HG03442 (cell line): ENCODE measurements around the gene TRMT44.
"Not testable (repeated sequence)": the region's sequence is repeated elsewhere in the genome, so short reads cannot be mapped to it uniquely, and the experiment has no call there.

Source experiments
- ATAC-seq: cut with Tn5 transposase; IDR thresholded peaks from one replicate; pipeline ENCODE4 v1.9.1; 2021; ENCODE audit warnings: mild to moderate bottlenecking, moderate library complexity; ENCODE audit not compliant: unreplicated experiment

The TRMT44 gene

GRCh38 chr4:8467016-8467415, 26.4 kb downstream of the TRMT44 start:
- no peak for ATAC-seq

- peak; percentile 62 for ATAC-seq
These were observed 28.4 kb downstream of the TRMT44 start for GRCh38 chr4:8468746-8469535.

GRCh38 chr4:8469550-8469949, 29.0 kb downstream of the TRMT44 start:
- ATAC-seq, result no peak

- ATAC-seq, result no peak
These were observed 30.0 kb downstream of the TRMT44 start for GRCh38 chr4:8470451-8471024.

- no peak for ATAC-seq
These were observed 30.8 kb downstream of the TRMT44 start for GRCh38 chr4:8471211-8471875.

- ATAC-seq, result no peak
These were observed 31.6 kb downstream of the TRMT44 start for GRCh38 chr4:8472158-8472688.

GRCh38 chr4:8472689-8473197, 32.2 kb downstream of the TRMT44 start:
- no peak for ATAC-seq

- ATAC-seq, result no peak
These were observed 32.8 kb downstream of the TRMT44 start for GRCh38 chr4:8473198-8473919.

- no peak for ATAC-seq
These were observed 33.5 kb downstream of the TRMT44 start for GRCh38 chr4:8473920-8474590.

GRCh38 chr4:8474856-8475255, 34.3 kb downstream of the TRMT44 start:
- no peak for ATAC-seq

GRCh38 chr4:8475751-8476575, 35.4 kb downstream of the TRMT44 start:
- no peak for ATAC-seq

- ATAC-seq, result no peak
These were observed 36.6 kb downstream of the TRMT44 start for GRCh38 chr4:8477095-8477635.

- ATAC-seq, result no peak
These were observed 37.1 kb downstream of the TRMT44 start for GRCh38 chr4:8477676-8478075.

GRCh38 chr4:8478371-8478770, 37.8 kb downstream of the TRMT44 start:
- ATAC-seq, result no peak

- ATAC-seq, result no peak
These were observed 38.5 kb downstream of the TRMT44 start for GRCh38 chr4:8478801-8479744.

GRCh38 chr4:8480221-8480620, 39.6 kb downstream of the TRMT44 start:
- no peak for ATAC-seq

GRCh38 chr4:8486643-8487042, 46.1 kb downstream of the TRMT44 start:
- not testable (repeated sequence) for ATAC-seq

- no peak for ATAC-seq
These were observed 48.3 kb downstream of the TRMT44 start for GRCh38 chr4:8488791-8489369.
